NCI-H2196 treated with DMSO at 0.1 percent for 48 hours (cell line): ENCODE data around the gene TSLP.

Source experiments
- DNase-seq: peaks from one replicate; lab custom pipeline; 2025; ENCODE audit not compliant: unreplicated experiment; lab: John Stamatoyannopoulos, UW

Gene TSLP

DNA sequence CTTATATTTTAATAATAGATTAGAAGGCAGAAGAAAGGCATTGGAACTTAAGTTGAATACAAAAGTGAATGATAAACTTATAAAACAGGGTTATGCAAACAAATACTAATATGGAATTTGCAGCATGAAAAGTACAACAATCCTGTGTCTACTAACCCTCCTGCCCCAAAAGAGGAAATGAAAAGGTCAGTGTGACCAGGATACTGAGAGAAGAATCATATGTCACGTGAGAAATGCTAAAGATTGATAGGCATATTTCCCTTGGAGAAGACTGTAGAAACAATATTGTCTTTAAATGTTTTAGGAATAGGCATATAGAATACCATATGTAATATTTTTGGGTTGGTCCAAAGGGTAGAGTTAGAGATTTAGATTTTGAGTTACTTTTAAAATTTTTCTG lies 24.5 kb downstream of the TSLP start:
- no peak for DNase-seq

DNA sequence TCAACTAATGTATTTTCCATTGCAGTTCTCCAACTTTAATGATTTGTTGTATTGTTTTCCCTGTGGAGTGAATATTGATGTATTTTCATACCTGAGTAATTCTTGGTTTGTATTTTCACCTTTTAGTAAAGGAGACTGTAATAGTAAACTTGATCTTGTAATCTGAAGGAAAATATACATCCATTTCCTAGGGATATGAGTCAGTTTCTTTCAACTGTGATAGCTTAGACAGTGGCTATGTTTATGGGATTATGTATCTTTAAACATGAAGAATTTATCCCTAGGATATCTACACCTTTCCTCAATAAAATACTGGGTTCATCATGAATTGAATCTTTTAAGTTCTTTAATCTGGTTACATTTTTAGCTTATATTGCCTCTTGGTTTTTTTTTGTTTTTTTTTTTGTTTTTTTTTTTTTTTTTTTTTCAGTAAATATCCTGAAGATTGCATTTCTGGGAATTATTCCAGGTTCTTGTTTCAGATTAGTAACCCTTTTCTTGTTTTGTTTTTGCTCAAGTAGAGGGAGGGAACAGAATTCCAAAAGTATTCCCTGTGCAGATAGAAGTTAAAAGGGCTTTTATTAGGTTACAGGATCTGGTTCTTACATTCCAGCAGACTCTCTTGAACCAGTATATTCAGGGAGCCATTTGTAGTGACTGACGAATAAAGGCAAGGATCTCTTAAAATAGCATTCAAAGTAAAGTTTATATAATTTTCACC lies 27.7 kb downstream of the TSLP start:
- DNase-seq, result no peak

DNA sequence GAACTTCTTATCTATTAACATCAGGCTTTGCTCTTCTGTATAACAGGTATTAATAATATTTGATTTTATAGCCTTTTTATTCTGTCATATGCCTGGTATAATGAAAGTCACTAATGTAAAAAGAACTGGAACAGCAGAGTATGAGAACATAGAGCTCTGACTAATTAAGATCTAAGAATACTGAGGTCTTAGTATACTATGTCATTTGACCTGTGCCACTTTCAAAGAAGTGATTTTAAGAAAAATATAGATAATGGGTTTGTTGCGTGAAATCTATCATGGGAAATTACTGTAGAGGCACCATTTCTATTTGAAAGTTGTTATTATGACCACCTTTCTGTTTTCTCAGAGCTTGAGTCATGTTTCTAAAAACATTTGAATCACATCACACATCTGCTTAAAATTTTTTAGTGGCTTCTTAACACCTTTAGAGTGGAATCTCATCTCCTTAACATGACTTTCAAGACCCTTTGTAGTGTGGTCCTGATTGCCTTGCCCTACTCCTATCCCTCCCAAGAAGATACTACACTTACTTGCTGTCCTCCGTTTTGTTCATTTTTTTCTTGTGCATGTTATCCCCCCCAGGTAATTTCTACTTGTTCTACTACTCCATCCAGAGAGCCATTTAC lies 34.9 kb downstream of the TSLP start:
- DNase-seq, result no peak

DNA sequence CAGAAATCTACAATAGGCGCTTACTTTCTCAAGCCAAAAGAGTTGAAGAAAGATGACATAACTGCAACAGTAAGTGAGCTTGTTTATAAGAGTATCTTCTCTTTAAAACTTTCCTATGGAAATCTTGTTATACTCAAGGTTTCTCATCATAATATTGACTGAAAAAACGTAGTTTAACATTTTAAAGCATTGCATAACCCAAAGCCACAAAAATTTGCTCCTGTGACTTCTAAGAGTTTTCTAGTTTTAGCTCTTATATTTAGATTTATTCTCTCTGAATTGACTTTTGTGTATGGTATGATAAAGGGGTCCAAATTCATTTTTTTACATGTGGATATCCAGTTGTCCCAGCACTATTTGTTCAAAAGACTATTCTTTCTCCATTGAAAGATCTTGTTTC lies 35.9 kb downstream of the TSLP start:
- no peak for DNase-seq

DNA sequence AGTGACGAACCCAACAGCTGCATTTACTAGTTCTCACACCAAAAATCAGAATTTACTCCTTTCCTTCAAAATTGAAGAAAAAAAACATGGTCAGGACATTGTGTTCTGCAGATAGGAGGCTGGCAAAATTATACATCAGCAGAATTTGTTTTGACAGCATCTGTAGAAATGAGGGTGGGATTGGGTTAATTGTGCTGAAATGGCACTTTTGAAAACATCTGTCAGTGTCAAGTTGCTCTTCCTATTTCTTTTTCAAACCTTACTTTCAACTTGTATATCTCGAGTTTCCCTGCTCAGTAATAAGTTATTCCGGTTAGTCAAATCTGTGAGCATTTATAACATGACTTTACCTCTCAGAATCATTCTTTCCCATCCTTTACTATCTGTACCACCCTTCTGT lies 40.4 kb downstream of the TSLP start:
- no peak for DNase-seq

DNA sequence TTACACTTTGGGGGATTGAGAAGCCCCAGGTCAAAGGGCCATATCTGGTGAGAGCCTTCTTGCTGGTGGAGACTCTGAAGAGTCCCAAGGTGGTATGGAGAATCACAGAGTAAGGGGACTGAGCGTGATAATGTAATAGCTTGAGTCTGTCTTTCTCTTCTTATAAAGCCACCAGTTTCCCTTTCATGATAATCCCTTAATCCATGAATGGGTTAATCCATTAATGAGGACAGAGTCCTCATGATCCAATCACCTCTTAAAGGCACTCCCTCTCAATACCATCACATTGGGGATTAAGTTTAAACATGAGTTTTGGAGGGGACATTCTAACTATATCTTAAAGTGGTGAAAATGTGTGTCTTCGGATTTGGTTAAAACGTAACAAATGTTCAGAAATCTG lies 42.2 kb downstream of the TSLP start:
- DNase-seq, result no peak

DNA sequence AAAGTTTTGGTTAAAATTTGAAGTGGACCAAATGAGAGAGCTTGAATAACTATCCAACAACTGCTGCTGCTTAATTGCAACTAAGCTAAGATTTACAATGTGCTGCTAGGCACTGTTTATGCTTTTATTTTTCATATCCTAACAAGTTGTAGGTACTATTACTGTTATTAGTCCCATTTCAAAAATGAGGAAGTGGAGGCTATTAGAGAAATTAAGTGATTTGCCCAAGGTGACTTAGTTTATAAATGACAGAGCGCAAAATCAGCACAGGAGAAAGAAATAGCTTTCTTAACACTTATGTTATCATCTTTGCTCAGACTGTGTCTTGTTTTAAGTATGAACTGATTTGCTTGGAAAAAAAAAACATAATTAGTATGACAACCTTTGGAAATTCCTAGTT lies 43.7 kb downstream of the TSLP start:
- DNase-seq, result no peak

DNA sequence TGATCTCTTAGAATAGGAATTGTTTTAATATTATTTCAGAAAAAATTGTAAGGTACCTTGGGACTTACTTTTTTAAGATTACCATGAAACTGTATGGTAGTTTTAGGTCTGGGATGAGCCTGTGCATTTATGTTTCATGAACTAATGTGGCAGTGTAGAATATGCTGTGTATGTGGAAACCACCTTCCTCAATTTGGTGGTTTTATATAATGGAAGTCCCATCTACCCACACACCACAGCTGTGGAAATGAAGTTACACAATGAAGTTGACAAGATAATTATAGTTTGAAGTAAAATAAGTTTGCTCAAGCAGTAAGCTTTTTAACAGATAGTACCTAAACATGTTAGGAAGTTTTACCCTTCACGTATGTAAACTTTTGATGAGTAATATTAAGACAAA lies 45.0 kb downstream of the TSLP start:
- no peak for DNase-seq

DNA sequence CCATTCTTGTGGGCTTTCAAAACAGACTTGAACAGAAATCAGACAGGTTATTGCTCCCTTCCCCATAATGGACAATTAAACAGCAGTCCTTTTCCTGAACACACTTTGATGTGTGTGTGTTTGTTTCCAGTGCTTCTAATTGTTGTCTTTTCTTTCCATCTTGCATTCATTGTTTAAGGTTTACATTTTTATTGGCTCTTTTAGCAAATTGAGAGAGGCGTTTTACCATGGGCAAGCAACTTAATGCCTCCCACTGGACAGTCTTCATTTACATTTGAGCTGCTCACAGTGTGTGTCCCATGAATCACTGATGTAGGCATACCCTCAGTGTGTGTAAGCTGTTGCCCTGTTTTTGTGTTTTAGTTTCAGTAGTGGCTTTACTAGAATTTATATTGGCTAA lies 45.6 kb downstream of the TSLP start:
- DNase-seq, result no peak

DNA sequence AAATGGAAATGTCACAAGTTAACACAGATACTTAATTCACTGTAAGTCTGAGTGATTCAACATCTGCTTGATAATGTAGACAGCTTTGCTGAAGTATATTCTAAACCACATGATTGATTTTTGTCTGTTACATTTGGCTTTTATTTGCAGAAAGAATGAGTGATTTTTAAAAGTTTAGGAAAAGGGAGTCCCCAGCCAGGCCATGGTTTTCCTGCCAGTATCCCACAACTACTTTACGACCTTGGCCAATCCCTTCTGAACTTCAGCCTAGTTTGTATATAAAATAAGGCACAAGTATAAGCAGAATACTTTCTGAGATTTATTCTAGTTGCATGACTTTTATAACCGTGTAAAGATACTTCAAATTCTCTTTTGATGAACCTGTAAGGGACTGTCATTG lies 47.7 kb downstream of the TSLP start:
- no peak for DNase-seq

DNA sequence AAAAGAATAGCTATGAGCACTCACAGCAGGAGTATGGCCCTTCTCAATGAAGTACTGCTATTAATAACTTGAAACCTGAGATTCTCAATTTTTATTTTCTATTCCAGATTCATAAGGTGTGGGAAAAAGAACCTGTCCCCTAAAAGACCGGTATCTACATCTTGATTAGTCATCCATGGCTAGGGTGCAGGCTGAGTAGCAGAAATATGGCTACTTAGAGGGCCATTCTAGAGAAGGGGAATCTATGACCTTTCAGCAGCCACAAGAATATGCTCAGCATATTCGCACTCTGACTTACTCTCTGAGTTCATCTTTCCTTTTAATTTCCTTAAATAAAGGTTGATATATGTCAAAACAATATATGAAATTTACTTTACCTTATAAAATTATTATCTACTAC lies 48.3 kb downstream of the TSLP start:
- DNase-seq, result no peak

DNA sequence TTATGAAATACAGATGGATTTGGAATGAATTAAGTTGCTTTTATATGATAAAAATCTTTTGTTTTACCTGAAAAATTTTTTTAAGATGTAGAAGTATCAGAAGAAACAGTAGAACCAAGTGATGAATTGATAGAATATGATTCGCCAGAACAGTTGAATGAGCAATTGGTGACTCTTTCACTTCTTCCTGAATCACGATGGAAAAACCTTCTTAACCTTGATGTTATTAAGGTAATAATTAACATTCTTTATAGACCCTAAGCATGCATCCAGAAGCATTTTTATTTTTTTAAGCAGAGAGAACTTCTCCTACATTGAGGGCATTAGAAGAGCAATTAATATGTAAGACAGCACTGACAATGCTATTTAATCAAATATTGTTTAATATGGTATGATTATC lies 49.4 kb downstream of the TSLP start:
- no peak for DNase-seq

DNA sequence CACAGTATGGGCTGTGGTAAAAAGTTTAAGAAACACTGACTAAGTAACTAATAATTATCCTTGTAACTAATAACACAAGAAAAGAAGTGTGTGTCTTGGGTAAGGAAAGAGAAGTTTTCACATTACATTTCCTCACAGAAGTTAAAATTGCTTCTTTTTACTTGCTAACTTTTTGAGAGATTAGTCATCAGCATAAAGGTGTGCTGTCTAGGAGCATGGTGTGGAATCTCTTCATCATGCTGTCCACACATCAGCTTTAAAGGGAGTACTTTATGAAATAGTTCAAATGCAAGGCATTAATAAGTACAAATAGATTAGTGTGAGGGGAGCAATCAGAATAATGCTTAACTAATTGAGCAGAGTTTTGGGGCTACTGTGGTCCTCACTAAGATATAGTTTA lies 50.4 kb downstream of the TSLP start:
- no peak for DNase-seq

DNA sequence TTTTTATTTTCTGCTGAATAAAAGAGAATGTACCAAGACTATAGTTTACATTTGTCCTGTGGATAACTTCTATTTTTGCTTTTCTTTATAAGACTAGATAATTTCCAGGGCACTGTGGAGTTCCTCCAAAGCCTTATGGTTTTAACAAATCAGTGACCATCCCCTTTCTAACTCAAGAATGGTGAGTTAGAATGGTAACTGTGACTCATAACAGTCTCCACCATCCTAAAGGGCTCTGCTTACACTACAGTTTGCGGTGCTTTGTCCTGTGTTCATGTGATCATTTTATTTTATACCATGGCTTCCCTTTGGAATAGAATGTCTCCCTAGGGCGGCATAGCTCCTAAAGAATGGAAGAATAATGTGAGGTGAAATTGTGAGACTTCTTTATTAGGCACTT lies 50.9 kb downstream of the TSLP start:
- DNase-seq, result no peak

DNA sequence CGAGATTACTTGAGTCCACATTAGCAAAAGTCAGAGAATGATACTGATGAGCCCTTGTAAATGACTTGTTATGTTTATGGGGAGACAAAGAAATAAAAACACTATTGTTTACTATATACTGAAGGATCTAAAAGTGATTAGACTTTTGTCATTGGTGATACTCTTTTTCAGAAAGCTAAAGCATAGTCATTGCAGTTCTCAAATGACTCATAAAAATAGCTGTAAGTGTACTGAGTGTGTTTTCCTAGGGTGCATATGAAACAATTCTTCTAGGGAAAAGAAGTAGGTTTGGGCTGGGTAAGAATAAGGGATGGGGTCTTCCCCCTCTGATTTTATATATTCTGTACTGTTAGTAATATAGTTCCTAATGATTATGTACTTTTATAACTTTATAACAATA lies 53.3 kb downstream of the TSLP start:
- DNase-seq, result no peak

DNA sequence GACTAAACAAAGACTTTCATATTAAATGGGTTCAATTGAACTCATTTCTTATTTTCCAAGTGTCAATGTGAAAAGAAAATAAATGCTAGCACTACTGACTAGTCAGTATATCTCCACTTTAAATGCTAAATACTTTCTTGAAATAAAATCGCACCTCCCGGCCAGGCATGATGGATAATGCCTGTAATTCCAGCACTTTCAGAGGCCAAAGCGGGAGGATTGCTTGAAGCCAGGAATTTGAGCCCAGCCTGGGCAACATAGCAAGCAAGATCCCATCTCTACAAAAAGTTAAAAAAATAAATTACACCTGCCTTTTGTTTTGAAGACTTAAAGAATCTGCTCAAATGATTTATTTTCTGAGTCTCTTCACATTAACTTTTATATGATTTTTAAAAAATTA lies 55.4 kb downstream of the TSLP start:
- no peak for DNase-seq
